GM19455 (cell line): ENCODE measurements around the gene GUCY2C.
A peak's percentile ranks its signal among the peaks of the same experiment; 100 is the strongest.
"Not testable (repeated sequence)": the region's sequence is repeated elsewhere in the genome, so short reads cannot be mapped to it uniquely, and the experiment has no call there.

ENCODE experiments used
- ATAC-seq: cut with Tn5 transposase; IDR thresholded peaks from one replicate; pipeline ENCODE4 v1.9.1; 2021; ENCODE audit not compliant: unreplicated experiment

The GUCY2C gene

DNA sequence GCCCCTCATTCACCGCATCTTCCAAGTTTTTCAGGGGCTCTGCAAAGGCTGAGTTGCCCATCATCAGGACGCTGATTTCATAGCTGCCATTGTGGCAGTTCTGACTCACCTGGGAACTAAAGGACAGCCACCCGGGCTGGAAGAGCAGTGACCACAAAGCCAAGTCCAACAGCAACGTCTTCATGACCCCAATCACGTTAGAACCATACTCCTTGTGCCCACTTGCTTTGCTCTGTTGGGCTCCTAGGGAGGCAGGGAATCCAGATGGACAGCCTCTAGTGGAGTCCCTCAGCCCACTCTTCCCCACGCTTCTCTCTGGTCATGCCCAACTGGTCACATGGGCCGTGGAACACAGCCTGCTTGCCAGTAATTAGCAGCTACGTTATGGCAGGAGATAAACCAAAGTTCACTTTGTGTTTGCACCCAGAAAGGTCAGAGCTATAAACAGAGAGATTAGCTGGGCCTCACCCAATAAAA is at the start of gene GUCY2C:
Gene GUCY2C (minus strand): TSS at position 335 of the 477 bp plus-strand sequence. CDS start 151 bp downstream, at position 184.
- ATAC-seq: no peak

GRCh38 chr12:14743061-14743460 is 46.7 kb upstream of the GUCY2C start:
- no peak for ATAC-seq

GRCh38 chr12:14741942-14742341 is 45.5 kb upstream of the GUCY2C start:
- ATAC-seq: no peak

GRCh38 chr12:14741153-14741552 is 44.8 kb upstream of the GUCY2C start:
- ATAC-seq: no peak

- ATAC-seq: not testable (repeated sequence)
Measured at GRCh38 chr12:14736441-14736840, 40.0 kb upstream of the GUCY2C start.

DNA sequence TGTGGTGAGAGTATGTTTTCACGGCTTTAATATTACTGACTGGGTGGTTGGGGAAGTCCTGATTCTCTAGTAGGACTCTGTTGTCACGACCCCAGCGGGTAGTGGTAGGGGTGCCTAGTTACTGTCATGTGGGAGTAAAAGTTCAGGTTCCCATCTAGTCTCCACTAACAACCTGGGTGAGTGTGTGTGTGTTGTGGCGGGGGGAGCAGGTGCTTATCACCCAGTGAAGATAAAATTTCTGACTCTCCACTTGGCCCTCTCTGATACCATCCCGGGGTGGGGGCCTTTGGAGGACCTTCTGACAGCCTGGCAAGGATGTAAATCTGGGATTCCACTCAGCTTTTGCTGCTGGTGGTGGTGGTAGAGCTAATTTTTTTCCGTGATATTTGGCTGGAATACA is 35.4 kb upstream of the GUCY2C start:
- ATAC-seq: no peak

GRCh38 chr12:14729586-14729985 is 33.2 kb upstream of the GUCY2C start:
- ATAC-seq: no peak

DNA sequence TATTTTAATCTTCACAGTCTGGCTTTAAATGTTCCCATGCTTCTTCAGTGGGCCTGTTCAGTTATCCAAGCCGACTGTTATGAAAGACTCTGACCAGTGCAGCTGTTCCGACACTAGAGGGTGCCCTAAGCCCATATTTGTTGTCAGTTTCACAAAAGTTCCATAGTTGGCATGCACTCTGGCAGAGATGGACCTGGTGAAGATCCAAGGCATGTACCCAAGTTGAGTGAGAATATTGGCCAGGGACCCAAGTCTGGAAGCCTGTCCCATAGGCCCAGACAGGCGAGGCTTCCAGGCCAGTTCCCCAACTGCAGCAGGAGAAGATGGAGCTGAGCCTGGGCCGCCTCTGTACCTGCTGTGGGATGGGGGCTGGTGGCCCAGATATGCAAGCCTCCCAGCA is 27.4 kb upstream of the GUCY2C start:
- ATAC-seq: no peak

DNA sequence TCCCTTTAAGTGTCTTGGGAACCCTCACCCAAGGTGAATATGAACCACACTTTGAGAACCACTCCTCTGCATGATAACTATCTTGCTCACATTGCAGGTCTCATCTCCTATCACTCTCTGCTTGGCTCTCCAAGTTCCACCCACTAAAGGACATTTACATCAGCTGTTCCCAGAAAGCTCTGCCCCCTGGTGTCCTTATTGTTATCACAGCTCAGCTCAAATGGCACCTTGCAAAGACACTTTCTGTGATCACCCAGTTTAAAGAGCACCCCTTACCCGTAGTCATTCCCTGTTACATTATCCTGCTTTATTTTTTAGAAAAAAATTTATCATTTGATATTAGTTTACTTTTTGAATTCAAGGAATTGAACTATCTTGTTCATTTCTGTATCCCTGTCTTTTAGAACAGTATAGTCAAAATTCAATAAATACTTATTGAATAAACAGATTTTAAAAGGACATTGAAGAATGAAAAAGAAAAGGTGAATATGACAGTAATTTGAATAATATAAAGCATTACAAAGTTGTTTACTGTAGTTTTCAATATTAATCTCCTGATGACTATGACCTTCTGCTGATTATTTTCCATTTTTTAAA is 20.5 kb upstream of the GUCY2C start:
- ATAC-seq: peak; percentile 75

GRCh38 chr12:14714437-14714836 is 18.0 kb upstream of the GUCY2C start:
- no peak for ATAC-seq

DNA sequence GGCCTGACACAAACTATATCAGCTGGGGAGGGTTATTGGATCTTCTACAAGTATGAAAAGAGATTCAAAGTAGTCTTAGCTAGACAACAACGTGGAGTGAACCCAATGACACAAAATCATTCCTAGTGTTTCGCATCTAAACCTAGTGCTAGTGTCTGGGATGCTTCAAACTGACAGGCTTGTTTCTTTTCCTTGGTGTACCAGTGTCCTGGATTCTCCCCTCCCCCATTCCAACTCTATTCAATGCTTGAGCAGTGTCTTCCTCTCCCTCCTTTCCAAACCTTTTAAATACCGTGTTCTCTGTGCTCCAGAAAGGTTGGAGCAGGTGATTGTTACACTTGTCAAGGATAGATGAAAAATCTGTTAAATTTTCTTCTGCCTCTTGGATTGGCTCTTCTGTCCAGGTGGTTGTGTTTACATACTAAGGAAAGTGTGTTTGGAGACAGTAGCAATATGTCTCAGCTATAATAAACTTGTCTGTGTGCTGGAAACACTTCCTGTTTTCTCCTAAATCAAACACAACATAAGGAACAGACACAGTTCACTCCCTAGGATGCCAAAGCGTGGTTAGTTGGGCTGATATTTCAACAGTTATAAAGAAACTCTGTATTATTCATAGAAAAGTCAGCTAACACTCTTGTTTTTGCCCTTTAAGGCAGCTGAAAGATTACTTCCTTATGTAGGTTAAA is 14.4 kb upstream of the GUCY2C start:
- ATAC-seq: no peak

DNA sequence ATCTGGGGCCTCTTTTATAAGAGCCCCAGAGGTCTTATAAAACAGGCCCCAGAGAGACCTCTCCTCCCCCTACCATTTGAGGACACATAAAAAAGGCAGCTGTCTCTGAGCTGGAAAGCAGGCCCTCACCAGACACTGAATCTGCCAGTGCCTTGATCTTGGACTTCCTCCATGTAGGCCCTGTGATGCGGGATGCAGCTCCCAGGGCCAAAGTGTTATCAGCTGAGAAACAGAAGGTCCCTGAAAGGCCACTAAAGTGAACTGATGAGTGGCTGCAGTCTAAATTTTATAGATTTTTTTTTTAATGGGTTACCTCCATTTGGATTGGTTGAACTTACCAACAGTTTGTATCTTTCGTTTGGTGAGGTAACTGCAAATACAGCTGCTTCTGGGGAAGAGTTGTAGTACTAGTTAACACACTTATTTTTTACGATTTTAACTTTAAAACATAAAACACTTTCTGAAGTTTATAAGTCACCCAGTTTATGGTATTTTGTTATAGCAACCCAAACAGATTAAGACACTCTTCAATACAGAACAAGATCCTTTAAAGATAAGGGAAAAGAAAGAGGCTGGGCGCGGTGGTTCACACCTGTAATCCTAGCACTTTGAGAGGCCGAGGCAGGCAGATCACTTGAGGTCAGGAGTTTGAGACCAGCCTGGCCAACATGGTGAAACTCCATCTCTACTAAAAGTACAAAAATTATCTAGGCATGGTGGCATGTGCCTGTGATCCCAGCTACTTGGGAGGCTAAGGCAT is 5.6 kb upstream of the GUCY2C start:
- no peak for ATAC-seq

DNA sequence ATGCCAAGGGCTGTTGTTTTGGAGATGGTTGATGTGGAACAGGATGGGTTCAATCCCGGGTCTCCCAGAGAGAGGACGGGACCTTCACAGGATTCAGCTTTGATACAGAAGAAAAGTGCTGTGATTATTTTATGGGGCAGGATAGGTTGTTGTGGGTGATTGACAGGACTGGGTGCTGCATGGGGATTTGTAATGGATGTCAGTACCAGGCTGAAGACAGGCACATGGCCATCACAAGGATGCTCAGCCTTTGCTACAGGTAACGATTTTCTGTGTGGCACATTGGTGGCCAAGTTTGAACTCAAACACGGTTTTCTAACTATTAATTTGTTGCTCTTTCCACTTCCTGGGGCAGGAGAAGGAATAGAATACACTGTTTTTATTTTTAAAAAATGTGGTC is 4.5 kb upstream of the GUCY2C start:
- no peak for ATAC-seq

GRCh38 chr12:14699923-14700322 is 3.5 kb upstream of the GUCY2C start:
- no peak for ATAC-seq

DNA sequence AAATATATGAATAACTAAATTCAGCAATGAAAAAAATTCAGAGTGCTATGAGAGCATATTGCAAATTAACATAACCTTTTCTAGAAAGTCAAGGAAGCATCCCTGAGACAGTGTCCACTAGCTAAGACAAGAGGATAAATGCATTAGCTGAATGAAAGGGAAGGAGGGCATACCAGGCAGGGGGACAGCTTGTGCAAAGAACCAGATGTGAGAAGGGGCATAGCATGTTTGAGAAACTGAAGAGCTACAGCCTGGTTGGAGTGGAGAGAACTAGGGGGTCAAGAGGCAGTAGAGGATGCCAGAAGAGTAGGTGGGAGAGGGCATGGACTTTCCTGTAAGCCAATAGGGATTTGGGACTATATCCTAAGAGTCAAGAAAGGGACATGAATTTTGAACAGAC is 2.2 kb upstream of the GUCY2C start:
- ATAC-seq: no peak

DNA sequence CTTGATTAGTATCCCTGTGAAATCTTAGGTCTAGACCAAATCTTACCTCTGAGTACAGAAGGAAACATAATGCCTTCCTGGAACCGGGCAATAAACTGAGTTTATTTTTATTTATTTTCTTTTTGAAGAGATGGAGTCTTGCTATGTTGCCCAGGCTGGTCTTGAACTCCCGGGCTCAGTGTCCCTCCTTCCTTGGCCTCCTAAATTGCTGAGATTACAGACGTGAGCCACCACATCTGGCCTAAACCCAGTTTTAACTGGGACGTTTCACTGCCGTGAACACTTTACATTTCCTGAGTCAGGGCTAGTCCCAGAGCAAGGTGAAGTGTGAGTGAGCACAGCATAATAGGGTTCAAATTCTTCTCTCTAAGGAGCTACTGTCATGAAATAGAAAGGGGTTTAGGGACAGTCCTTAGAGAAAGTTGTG is 671 bp downstream of the GUCY2C start:
- no peak for ATAC-seq

- no peak for ATAC-seq
Measured at GRCh38 chr12:14694970-14695369, 1.4 kb downstream of the GUCY2C start.

- ATAC-seq: no peak
Measured at GRCh38 chr12:14694145-14694714, 2.2 kb downstream of the GUCY2C start.

DNA sequence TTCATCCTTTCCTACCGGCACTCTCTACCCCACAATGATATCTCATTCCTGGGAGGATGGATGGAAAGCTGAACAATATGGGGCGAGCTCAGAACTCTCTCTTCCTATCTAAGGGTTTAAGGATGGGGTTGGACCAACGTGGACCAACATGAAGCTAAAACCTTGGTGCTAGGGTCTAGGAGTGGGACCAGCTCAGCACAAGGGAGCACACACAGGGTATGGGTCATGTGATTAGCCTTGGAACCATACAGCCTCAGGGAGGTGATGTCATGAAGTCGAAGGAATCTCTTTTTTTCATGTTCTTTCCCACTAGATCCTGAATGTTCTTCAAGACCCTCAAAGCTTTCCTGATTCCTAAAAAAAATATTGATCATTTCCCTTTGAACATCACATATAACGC is 3.3 kb downstream of the GUCY2C start:
- ATAC-seq: no peak

GRCh38 chr12:14691560-14691959 is 4.8 kb downstream of the GUCY2C start:
- no peak for ATAC-seq

DNA sequence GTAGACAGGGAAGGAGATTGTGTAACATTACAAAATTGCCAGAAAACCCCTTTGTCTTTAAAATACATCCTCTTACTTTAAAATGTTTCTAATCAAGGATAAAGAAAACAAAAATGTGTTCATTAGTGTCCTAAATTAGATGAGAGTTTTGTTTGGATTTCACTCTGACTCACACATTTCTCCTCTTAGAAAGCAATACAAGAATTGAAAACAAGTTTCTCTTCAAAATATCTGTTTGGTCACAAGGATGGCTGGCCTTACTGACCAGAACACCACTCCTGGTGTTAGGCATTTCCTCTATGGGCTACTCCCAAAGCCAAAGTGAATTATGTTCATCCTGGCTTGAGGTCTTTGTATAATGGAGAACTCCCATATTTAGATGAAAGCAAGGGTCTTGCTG is 6.4 kb downstream of the GUCY2C start:
- ATAC-seq: no peak

GRCh38 chr12:14689144-14689543 is 7.3 kb downstream of the GUCY2C start:
- no peak for ATAC-seq
